CMK (cell line): ENCODE data around the gene ZMIZ1.

Source experiments
- DNase-seq: peaks from one replicate; pipeline ENCODE4 v3.0.0-alpha.2; 2010; ENCODE audit warnings: low read depth

Gene ZMIZ1

DNA sequence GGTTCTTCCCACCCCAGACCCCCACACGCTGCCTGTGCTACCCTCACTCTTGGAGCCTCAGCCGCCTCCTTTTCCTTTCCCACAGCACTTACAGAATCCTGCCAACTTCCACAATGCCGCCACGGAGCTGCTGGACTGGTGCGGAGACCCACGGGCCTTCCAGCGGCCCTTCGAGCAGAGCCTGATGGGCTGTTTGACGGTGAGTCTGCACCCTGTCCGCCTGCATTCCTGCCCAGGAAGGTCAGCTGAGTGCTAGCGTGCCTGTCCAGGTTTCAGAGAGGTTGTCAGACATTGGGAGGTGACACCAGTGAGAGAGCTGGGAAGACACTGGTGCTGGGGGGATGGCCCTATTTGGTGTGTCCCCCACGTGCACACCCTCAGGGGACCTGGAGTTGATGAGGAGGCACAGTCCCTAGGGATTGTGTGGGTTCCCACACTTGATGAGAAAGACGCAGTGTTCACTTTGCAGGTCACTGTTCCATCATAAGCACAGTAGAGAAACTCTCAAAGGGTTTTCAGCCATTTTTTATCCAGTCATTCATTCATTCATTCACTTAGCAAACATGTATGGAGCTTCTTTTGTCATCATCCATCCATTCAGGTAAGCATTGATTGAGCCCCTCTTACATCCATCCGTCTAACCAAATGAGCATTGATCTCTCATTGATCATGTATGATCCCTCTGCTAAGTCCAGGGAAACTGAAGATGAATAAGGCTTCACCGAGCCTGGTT is 139.7 kb downstream of the ZMIZ1 start:
- DNase-seq, result no peak

DNA sequence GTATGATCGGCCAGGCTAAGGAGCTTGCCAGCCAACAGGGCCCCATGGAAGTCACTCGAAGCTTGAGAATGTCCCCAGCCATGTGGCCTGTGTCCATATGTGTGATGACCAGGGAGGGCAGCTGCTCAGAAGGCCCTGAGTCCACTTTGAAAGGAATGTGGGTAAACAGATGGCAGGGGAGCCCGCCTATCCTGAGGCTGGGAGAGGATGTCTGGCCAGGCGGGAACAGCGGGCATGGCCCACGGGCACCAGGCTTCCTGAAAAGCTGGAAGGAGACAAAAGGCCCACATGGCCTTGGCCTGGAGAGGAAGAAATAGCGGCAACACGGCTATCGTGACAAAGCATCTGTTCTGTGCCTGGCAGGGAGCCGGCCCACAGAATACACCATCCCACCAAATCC is 140.6 kb downstream of the ZMIZ1 start:
- no peak for DNase-seq

DNA sequence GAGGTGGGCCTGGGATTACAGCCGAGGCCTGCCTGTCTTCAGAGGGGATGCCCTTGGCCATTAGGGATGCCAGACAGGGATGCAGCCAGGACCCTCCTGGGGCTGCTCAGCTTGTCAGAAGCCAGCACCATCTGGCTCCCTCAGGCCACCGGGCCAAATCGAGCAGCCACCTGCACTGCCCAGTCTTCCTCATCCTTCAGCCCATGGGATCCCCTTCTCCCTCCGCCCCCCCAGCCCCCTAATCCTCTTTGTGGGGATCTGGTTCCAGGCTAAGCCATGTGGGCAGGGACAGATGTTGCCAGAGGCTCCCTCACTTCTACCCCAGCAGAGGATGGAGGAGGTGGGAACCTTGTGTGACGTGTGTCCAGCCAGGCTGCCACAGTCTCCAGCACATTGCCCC is 141.1 kb downstream of the ZMIZ1 start:
- DNase-seq, result no peak

- DNase-seq, result no peak
These were observed 141.9 kb downstream of the ZMIZ1 start for GRCh38 chr10:79210672-79211071.

GRCh38 chr10:79211616-79212015 is 142.8 kb downstream of the ZMIZ1 start:
- DNase-seq, result no peak

DNA sequence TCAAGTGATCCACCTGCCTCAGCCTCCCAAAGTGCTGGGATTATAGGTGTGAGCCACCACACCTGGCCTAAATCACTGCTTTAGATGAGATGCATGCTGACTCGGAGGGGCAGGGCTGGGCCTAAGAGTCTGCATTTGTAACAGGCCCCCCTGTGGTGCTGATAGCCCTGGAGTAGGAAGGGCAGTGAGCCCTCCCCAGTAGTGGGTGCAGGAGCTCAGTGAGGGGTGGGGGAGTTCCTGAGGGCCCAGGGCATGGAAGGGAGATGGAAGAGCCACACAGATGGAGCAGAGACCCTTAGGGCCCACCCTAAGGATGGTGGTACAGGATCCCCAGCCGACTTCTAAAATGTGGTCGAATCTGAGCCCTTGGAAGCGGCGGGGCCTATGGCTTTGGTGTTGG is 146.8 kb downstream of the ZMIZ1 start:
- no peak for DNase-seq

GRCh38 chr10:79219322-79219957 is 150.7 kb downstream of the ZMIZ1 start:
- no peak for DNase-seq

DNA sequence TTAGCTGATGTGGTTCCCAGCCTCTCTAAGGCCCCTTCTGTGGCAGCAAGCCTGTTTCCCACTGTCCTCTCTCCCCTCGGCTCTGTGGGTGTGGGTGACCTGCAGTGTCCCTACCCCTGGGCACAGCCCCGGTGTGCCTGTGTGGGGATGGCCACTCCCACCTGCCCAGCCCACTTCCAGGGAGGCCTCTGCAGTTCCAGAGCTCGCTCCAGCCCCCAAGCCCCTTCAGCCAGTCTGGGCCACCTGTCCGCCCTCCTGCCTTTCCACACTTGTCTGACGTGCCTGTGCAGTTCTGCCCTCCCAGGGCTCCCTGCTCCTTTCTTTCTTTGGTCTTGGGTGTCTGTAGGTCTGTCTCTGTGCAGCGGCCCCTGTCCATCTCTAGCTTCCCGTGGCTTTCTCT is 151.5 kb downstream of the ZMIZ1 start:
- no peak for DNase-seq

- DNase-seq, result no peak
These were observed 152.6 kb downstream of the ZMIZ1 start for GRCh38 chr10:79221110-79222051.

DNA sequence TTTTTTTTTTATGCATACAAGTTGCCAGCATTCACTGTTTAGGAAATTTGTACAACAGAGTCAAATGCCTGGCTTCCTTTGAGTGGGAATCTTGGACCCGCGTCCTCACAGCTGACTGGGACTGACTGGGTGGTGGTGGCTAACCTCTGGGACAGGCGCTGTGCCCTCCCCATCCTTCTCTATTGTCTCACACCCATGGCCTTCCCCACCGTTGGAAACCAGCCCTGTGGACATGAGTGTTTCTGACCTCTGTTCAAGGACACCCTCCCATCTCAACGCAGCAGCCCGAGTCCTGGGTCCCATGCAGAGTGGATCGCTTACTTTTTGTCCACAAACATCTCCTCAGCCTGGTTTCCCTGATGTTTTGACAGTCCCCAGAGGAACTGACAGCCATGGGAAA is 153.4 kb downstream of the ZMIZ1 start:
- DNase-seq, result no peak

DNA sequence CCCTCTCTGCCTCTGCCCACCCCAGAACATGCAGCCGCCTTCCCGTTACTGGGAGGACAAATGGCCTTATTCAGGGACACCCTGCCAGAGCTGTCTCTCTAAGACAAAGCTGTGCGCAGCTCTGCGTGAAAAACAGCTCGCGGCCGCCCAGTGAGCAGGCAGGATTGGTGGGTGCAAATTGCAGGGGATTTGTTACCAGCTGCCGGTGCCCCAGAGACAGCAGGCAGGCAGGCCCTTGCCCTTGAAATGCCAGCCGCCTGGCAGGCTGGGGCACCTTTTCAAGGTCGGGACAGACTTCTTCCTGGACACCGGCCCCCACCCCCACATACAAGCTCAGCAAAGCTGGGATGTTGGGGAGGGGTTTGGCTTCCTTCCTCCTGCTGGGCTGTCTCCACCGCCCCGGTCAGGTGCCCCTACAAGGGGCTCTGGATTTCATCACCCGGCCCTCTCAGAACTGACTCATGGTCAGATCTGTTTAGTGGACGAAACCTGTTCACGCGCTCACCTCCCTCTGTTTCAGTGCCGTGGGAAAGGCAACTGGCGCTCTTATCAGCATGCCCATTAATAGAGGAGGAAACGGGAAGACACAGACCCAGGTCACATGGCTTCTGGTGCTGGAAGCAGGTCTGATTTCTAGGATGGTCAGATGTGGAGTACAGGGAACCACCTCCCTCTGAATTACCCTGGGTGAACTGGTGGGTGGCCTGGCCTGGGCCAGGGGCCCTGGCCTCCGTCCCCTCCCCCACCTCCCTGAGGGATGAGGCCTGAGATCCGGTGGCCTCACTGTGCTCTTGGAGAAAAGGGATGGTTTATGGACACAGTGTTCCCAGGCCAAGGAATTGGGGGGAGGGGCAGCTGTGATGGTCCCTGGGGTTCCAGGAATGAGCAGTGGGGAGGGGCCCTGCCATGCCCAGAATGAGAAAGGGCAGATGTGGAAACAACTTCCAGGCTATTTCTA is 154.6 kb downstream of the ZMIZ1 start:
- DNase-seq, result no peak

- DNase-seq, result no peak
These were observed 155.6 kb downstream of the ZMIZ1 start for GRCh38 chr10:79224263-79224949.

DNA sequence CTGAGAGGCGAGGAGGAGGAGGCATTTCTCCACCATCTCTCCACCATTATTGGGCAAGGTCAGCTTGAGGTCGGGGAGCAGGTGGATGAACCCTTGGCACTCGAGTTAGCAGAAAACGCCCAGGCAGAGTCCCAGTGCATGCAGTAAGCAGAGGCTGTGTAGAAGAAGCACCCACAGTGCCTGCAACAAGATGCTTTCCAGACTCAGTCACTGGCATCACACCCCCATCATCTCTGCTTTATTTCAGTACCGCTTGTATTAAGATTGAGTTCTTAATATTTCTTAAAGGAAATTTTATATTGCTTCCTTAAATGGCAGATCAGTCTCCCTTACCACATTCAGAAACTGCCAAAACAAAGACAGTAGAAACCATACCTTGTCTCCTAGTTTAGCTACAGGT is 156.2 kb downstream of the ZMIZ1 start:
- DNase-seq, result no peak

DNA sequence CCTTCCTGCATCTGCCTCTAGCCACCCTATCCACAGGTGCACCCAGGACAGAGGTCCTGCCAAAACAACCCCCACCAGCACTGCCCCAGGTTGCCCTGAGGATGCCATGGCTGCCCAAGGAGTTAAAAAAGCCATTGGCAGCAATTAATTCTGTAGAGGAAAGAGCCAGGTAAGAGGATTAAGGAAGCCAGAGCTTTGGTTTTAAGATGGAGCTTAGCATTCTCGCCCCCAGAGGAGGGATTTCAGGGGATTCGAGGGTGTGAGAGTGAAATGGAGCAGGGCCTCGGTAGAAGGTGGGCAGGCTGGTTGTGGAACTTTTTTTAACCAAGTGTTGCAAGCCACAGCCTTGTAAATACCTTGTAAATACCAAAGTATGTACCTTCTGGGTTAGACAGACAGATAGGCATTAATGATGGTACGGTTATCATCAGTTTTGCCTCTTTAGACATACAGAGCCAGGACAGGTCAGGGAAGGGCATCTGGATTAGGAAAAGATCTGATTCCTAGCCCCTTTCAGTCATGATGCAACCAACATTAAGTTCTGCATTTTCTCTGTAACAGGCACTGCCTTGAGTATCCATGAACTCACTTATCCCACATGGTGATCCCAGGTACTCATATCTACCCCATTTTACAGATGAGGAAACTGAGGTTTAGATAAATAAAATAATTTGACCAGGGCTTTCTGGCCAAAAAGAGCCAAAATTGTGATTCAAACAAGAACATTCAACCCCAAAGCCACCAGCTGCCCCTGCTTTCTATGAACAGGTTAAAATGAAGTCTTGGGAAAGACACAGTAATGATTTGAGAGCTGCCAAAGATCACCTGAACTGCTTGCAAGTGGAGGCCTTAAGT is 157.9 kb downstream of the ZMIZ1 start:
- no peak for DNase-seq

DNA sequence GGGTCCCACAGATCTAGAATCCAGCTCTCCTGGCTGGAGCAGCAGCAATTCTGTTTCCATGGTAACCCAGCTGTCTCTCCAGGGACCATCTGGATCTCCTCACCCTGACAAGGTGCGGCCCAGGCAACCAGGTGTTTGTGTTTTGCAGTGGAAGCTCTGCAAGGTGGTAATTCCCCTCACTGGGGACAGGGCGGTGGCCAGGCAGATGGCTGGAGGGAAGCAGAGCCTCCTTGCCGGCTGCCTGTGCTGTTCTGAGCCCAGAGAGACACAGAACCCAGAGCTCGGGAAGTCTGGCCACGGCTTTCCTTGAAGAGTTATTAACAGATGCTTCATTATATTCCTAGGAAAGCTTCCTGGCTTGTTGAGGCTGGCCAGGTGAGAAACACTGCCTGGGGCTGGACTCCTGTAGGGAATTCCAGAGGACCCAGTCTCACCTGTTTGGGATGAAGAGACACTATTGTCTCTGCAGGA is 160.3 kb downstream of the ZMIZ1 start:
- no peak for DNase-seq

DNA sequence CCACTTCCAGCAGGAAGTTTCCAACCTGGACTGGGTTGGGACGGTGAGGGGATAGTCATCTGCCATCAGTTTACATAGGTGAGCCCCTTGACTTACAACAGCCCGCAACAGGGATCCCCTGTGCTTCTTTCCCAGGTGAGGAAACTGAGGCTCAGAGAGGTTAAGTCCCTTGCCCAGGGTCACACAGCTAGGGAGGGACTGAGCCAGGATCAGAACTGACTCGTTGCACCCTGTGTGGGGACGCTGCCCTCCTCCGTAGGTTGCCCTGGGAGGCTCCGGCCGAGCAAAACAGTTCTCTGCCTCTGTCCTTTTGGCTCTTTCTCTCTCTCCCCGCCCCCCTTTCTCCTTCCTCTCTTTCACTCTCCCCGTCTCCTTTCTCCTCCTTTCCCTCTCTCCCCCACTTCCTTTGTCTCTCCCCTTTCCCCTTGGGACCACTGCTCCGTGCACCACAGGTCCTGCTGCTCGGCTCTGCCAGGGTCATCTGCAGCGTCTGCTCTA is 161.1 kb downstream of the ZMIZ1 start:
- no peak for DNase-seq

GRCh38 chr10:79230328-79230830 is 161.6 kb downstream of the ZMIZ1 start:
- DNase-seq, result no peak

DNA sequence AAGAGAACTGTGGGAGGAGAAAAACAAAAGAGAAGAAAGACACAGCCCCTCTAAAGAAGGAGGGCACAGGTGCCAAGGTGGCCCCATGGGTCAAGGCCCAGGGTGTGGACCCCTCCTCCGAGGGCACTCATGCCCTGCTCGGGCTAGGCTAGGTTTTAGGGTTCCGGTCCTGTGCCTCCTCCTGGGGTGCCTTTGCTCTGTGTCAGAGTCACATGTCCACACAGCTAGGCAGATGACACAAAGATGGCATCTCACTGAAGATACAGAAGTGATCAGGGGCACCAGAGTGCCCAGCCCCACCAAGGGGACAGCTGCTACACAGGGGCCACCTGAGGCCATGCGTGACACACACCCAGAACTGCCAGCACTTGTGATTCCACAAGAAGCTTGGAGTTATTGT is 162.1 kb downstream of the ZMIZ1 start:
- DNase-seq, result no peak

- DNase-seq, result no peak
These were observed 163.1 kb downstream of the ZMIZ1 start for GRCh38 chr10:79231908-79232307.

GRCh38 chr10:79232864-79233263 is 164.1 kb downstream of the ZMIZ1 start:
- DNase-seq, result no peak
